GM12875 (cell line): Measurements from ENCODE around the gene ATXN10.
A peak's percentile ranks its signal among the peaks of the same experiment; 100 is the strongest.
"Not testable (repeated sequence)": the region's sequence is repeated elsewhere in the genome, so short reads cannot be mapped to it uniquely, and the experiment has no call there.

Source experiments
- H3K4me3 ChIP-seq: one replicate; pipeline ENCODE4 v1.5.1; 2011; ENCODE audit warnings: low read depth, low read length, control low read depth
- CTCF ChIP-seq: IDR thresholded peaks from 2 replicates; pipeline ENCODE4 v1.5.1; 2011; ENCODE audit warnings: low read depth, mild to moderate bottlenecking, control low read depth, inconsistent platforms, low read length, moderate library complexity, borderline replicate concordance; ENCODE audit not compliant: insufficient read depth

Gene ATXN10

GRCh38 chr22:45671783-45672563, at the start of gene ATXN10:
ATXN10 (plus strand) TSS chr22:45671834; CDS start chr22:45672064, 230 bp downstream.
- H3K4me3 ChIP-seq: peak within 1 kb of the TSS; percentile 94
- no peak for TF ChIP-seq CTCF

- H3K4me3 ChIP-seq: no peak overlapping the region
- TF ChIP-seq CTCF: no peak
Measured at GRCh38 chr22:45621836-45622600, 49.6 kb upstream of the ATXN10 start.

GRCh38 chr22:45623464-45624145, 48.0 kb upstream of the ATXN10 start:
- not testable (repeated sequence) for H3K4me3 ChIP-seq

GRCh38 chr22:45626198-45626651, 45.4 kb upstream of the ATXN10 start:
- no peak overlapping the region for H3K4me3 ChIP-seq
- no peak for TF ChIP-seq CTCF

- TF ChIP-seq CTCF: no peak
- H3K4me3 ChIP-seq: no peak overlapping the region
Measured at GRCh38 chr22:45627489-45628233, 44.0 kb upstream of the ATXN10 start.

- no peak for TF ChIP-seq CTCF
- no peak overlapping the region for H3K4me3 ChIP-seq
Measured at GRCh38 chr22:45628515-45628914, 43.1 kb upstream of the ATXN10 start.
